ENCODE results near the gene RRM2.

Gene RRM2

GRCh38 chr2:10122500-10123280, at the start of gene RRM2:
TSS of gene RRM2 (plus strand) at chr2:10122739. CDS start at chr2:10122799, 60 bp downstream.
- DNase-seq, result peak; percentile 83

GRCh38 chr2:10073706-10074105, 48.8 kb upstream of the RRM2 start:
- no peak for DNase-seq

DNA sequence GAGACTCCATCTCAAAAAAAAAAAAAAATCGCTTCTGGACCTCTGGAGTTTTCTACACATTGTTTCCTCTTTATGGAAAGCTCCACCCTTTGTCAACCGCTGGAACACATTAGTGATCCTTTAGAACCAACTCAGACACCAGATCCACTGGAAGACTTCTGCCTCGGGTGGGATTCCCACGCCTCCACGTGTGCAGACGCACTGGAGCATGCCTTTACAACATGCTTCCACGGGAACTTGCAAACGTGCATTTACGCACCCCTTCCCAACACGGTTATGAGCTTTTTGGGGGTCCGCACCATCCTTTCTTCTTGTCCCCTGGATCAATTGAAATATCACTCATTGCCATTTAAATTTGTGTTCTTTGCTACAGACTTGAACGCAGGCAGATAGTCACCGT, 47.4 kb upstream of the RRM2 start:
- DNase-seq, result no peak

DNA sequence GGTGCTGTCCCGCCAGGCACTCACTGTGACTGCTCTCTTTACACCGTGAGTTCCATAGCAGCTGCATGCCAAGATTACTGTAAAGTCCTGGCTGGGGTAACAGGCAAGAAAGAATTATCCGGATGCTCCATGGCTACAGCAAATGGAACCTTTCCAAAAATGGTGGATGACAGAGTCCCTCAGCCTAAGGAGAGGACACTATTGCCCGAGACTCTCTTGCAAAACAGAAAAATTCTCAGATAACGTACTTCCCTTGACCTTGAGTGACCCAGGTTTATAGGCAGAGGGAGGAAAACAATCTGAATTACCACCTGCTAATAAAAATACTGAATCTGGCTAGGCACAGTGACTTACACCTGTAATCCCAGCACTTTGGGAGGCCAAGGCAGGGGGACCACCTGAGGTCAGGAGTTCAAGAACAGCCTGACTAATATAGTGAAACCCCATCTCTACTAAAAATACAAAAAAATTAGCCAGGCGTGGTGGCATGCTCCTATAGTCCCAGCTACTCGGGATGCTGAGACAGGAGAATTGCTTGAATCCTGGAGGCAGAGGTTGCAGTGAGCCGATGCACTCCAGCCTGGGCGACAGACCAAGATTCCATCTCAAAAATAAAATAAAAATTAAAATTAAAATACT, 46.8 kb upstream of the RRM2 start:
- no peak for DNase-seq

- DNase-seq, result no peak
These were observed 46.0 kb upstream of the RRM2 start for GRCh38 chr2:10076511-10076910.

GRCh38 chr2:10076988-10077527, 45.5 kb upstream of the RRM2 start:
- no peak for DNase-seq

DNA sequence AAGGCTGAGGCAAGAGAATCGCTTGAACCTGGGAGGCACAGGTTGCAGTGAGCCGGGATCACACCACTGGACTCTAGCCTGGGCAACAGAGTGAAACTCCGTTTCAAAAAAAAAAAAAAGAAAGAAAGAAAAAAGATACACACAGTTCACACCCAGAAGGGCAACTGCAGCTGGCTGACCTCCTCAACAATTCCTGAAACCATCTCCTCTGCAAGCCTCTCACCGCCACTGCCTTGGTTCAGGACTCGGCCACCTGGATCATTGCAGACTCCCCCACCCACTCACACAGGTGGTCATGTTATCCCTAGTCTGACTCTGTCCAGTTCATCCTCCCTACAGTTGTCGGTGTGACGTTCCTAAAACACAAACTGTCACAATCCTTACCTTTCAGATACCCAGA, 44.5 kb upstream of the RRM2 start:
- no peak for DNase-seq

DNA sequence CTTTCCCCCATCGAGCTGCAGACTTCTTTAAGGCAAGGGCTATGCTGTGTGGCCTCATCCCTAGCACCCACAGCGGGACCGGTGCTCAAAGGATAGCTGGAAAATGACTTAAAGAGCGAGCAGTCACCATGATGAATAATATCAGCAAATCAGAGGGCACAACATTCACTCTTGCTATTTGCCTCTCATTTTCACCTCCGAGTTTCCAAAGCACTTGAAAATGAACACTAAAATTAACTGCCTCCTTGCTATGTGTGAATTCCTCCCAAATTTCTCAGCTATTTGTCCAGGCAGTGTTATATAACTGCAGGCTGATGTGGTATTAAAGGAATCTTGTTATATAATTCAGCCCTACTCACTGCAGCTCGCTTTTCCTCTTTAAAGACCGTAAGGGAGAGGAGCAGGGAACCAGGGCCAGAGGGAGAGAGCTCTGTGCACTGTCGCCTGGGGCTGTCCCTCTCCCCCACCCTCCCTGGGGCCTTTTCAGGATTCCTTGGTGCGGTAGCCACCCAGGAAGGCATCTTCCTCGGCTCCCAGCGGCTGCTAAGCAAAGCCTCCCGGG, 43.8 kb upstream of the RRM2 start:
- DNase-seq, result no peak

GRCh38 chr2:10079266-10079869, 43.2 kb upstream of the RRM2 start:
- DNase-seq, result no peak

DNA sequence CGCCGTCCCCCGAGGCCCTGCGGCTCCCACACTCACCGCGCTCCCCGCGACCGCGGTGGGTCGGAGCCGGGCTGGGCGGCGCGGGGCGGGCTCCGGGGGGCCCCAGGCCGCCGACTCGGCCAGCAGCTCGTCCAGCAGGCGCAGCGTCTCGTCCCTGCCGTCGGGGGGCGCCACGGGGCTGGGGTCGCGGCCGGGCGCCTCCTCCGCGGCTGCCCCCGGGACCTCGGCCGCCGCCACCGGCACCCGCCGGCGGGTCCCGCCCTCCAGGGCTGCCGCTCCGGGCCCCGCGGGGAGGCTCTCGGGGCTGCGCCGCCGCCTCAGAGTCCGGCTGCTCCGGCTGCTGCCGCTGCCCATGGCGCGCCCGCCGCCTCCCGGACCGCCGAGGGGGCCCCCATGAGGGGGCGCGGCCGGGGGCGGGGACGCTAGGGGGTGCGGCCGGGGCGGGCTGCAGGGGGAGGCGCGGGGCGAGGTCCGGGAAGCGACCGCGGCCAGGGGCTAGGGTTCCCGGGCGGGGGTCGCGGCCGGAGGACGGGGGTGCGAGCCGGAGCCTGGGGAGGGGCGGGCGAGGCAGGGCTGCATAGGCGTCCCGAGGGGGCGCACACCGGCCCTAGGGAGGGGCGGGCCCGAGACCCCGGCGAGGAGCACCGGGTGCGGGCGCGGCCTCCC, 42.5 kb upstream of the RRM2 start, which contains the start of gene CYS1:
Gene CYS1 (minus strand): TSS at position 542 of the 666 bp plus-strand sequence. CDS start 188 bp downstream, at position 354.
- DNase-seq, result no peak

GRCh38 chr2:10080536-10081304, 41.8 kb upstream of the RRM2 start:
- no peak for DNase-seq

DNA sequence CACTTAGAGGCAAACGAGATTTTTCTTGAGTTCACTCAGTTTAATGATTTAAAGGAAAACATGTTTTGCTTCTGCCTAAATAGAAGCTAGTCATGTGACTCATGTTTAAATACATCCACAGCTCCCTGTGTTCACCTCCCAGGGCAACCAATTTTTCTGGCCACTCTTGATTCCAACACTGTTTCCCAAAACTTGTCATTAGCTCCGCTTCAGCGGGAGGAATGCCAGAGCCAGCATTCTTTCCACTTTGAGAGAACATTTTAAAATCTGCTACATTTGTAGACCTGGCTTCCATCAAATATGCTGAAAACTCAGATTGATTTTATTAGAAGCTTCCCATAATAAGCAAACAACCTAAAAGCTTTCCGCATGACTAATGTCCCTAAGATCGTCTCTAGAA, 39.5 kb upstream of the RRM2 start:
- DNase-seq, result no peak

- DNase-seq, result no peak
These were observed 38.8 kb upstream of the RRM2 start for GRCh38 chr2:10083692-10084211.

- DNase-seq, result no peak
These were observed 38.2 kb upstream of the RRM2 start for GRCh38 chr2:10084223-10084865.

GRCh38 chr2:10085043-10085667, 37.4 kb upstream of the RRM2 start:
- DNase-seq, result no peak

GRCh38 chr2:10085668-10086059, 36.9 kb upstream of the RRM2 start:
- no peak for DNase-seq

DNA sequence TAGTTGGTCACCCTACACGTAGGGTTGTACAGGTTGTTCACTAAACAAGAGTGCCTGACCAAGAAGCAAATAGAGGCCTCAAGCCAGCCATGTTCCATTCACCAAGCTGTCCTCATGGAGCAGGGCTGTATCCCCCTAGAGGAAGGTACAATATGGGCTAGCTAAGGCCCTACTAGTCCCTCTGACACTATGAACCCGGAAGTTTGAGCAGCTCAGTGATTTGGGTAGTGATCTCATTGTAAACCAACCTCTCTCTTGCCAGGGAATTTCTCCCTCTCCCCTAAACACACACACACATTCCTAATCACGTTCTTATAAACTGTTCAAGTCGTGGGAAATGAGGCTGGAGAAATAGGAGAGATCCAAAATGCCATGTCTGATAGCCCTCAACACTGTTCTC, 35.6 kb upstream of the RRM2 start:
- no peak for DNase-seq

- no peak for DNase-seq
These were observed 35.2 kb upstream of the RRM2 start for GRCh38 chr2:10087360-10087759.

- DNase-seq, result no peak
These were observed 32.9 kb upstream of the RRM2 start for GRCh38 chr2:10089565-10090190.

- DNase-seq, result no peak
These were observed 31.2 kb upstream of the RRM2 start for GRCh38 chr2:10091182-10091888.
